Type B pancreatic cell (in vitro differentiated cells): ENCODE measurements around the gene DMWD. TPM values are rescaled to one million over a fixed set of nuclear protein-coding genes. Genes with fewer than 3 reads are reported as not detected.
A peak's percentile ranks its signal among the peaks of the same experiment; 100 is the strongest.

ENCODE experiments used
- DNase-seq: peaks from one replicate; pipeline ENCODE4 v3.0.0; 2021; ENCODE audit warnings: mixed read lengths; ENCODE audit not compliant: unreplicated experiment; ENCODE audit errors: extremely low spot score
- H3K27ac Mint-ChIP-seq: 2 replicates; pipeline ENCODE4 v1.8.0; 2021; ENCODE audit warnings: mild to moderate bottlenecking, mixed read lengths
- H3K27me3 Mint-ChIP-seq: 2 replicates; pipeline ENCODE4 v1.8.0; 2021; ENCODE audit warnings: mixed read lengths
- H3K36me3 Mint-ChIP-seq: 2 replicates; pipeline ENCODE4 v1.8.0; 2021; ENCODE audit warnings: mixed read lengths
- H3K4me1 Mint-ChIP-seq: one replicate; pipeline ENCODE4 v1.8.0; 2021; ENCODE audit warnings: mixed read lengths; ENCODE audit not compliant: unreplicated experiment
- H3K4me3 Mint-ChIP-seq: 2 replicates; pipeline ENCODE4 v1.8.0; 2021; ENCODE audit warnings: mild to moderate bottlenecking, mixed read lengths
- H3K9me3 Mint-ChIP-seq: 2 replicates; pipeline ENCODE4 v1.8.0; 2021; ENCODE audit warnings: mixed read lengths
- total RNA-seq: library from RNA; stranded (reverse); gene quantifications from 2 replicates; pipeline ENCODE4 v1.2.1, GENCODE V29; 2021; ENCODE audit warnings: low replicate concordance
- TF ChIP-seq, protein P1 (sequence below): fragments of 200-600 bp; sonication (generic); conservative IDR thresholded peaks from 2 replicates; pipeline ENCODE4 v1.5.0; 2021; ENCODE audit warnings: antibody characterized with exemption, mild to moderate bottlenecking

Gene DMWD
- total RNA-seq, 1 donor from 2014 or later = 94.0 TPM

DNA sequence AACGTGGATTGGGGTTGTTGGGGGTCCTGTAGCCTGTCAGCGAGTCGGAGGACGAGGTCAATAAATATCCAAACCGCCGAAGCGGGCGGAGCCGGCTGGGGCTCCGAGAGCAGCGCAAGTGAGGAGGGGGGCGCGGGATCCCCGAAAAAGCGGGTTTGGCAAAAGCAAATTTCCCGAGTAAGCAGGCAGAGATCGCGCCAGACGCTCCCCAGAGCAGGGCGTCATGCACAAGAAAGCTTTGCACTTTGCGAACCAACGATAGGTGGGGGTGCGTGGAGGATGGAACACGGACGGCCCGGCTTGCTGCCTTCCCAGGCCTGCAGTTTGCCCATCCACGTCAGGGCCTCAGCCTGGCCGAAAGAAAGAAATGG is 22.8 kb downstream of the DMWD start:
- H3K4me3 Mint-ChIP-seq = peak overlapping the region; percentile 97
- no peaks in the 10 kb centered on the region for H3K9me3 Mint-ChIP-seq
- peaks cover 11% of the 10 kb centered on the region for H3K4me1 Mint-ChIP-seq
- H3K27me3 Mint-ChIP-seq = no peaks in the 10 kb centered on the region
- H3K36me3 Mint-ChIP-seq = no peaks in the 10 kb centered on the region
- DNase-seq = no peak
- TF ChIP-seq, protein P1, sequence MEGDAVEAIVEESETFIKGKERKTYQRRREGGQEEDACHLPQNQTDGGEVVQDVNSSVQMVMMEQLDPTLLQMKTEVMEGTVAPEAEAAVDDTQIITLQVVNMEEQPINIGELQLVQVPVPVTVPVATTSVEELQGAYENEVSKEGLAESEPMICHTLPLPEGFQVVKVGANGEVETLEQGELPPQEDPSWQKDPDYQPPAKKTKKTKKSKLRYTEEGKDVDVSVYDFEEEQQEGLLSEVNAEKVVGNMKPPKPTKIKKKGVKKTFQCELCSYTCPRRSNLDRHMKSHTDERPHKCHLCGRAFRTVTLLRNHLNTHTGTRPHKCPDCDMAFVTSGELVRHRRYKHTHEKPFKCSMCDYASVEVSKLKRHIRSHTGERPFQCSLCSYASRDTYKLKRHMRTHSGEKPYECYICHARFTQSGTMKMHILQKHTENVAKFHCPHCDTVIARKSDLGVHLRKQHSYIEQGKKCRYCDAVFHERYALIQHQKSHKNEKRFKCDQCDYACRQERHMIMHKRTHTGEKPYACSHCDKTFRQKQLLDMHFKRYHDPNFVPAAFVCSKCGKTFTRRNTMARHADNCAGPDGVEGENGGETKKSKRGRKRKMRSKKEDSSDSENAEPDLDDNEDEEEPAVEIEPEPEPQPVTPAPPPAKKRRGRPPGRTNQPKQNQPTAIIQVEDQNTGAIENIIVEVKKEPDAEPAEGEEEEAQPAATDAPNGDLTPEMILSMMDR = no peak
- H3K27ac Mint-ChIP-seq = peak overlapping the region; percentile 98

DNA sequence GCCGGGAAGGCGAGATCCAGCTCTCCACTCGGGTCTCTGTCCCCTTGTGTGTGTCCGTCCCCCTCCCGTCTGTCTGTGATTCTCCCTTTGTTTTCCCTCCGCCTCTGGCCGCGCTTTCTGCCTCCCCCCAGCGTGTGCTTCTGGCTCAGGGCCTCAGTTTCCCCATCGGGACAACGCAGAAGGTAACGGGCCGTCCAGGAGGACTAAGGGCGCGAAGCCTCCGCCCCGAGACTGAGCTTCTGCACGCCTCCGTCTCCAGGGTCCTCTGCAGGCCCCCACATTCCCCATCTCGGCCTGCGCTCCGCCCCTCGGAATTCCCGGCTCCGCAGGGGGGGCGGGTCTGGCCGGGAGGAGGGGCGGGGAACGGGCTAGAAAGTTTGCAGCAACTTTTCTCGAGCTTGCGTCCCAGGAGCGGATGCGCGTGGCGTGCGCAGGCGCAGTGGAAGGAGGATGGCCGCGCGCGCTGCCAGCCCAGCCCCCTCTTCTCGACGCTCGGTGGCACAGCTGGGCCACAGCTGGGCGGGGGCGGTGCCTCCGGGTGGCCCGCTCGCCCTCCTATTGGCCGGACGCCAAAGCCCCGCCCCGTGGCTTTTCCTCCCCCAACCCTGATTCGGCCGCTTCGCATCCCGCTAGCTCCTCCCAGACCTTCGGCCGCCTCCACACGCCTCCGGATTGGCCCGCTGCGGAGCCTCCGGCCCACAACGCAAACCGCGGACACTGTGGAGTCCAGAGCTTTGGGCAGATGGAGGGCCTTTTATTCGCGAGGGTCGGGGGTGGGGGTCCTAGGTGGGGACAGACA is 23.5 kb downstream of the DMWD start, which contains the start of gene SIX5:
Gene SIX5 (minus strand): TSS at position 269 of the 799 bp plus-strand sequence. CDS start 408 bp downstream, outside the sequence.
- TF ChIP-seq, protein P1 = no peak
- no peaks in the 10 kb centered on the region for H3K36me3 Mint-ChIP-seq
- peak within 1 kb of the TSS; percentile 98 for H3K27ac Mint-ChIP-seq
- DNase-seq = peak; percentile 100
- H3K27me3 Mint-ChIP-seq = no peaks in the 10 kb centered on the region
- peak within 1 kb of the TSS; percentile 97 for H3K4me3 Mint-ChIP-seq
- H3K9me3 Mint-ChIP-seq = no peaks in the 10 kb centered on the region
- peaks cover 15% of the 10 kb centered on the region for H3K4me1 Mint-ChIP-seq

DNA sequence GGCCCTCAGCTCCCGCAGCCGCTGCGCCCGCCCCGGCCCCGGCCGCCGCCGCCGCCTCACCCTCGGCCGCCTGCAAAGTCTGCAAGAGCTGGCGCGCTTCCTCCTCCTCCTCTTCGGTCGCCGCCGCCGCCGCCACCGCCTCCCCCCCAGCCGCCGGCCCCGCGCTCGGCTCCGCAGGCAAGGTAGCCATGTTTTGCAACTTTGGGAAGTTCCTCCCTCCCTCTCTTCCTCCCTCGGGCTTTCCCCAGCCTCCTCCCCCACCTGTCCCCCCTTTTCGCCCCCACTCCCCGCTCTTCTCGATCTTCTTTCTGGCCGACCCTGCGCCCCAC is 24.0 kb downstream of the DMWD start:
- H3K4me3 Mint-ChIP-seq = peak overlapping the region; percentile 97
- TF ChIP-seq, protein P1 = no peak
- no peaks in the 10 kb centered on the region for H3K27me3 Mint-ChIP-seq
- H3K36me3 Mint-ChIP-seq = no peaks in the 10 kb centered on the region
- DNase-seq = peak; percentile 80
- H3K4me1 Mint-ChIP-seq = peaks cover 15% of the 10 kb centered on the region
- no peaks in the 10 kb centered on the region for H3K9me3 Mint-ChIP-seq
- peak overlapping the region; percentile 98 for H3K27ac Mint-ChIP-seq

DNA sequence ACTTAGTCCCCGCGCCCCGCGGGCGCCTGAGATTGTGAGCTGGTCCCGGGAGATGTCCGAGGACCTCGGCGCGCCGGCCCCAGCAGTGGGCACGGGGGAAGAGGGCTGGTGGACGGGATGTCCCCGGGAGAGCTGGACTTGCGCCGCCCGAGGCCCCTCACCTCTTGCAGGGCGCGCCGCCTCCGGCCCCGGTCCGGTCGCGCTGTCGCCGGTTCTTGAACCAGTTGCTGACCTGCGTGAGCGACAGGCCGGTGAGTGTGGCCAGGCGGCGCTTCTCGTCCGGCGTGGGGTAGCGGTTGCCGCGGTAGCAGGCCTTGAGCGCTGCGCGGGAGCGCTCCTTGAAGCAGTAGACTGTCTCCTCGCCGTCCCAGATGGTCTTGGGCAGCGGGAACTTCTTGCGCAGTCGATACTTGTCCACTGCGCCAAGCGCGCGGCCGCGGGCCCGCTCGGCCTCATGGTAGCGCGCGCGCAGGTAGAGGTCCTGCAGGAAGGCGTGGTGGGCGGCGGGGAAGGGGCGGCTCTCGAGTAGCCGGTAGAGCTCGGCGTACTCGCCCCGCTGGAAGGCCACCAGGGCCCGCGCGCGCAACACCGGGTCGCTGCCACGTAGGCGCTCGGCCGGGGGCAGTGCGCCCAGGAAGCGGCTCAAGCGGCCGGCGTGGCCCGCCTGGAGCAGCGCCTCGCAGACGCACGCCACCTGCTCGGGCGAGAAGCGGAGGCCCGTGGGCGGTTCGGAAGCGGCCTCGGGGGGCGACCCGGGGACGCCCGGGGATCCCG is 24.6 kb downstream of the DMWD start:
- TF ChIP-seq, protein P1 = no peak
- H3K4me1 Mint-ChIP-seq = peaks cover 15% of the 10 kb centered on the region
- H3K27ac Mint-ChIP-seq = peak overlapping the region; percentile 84
- peak; percentile 84 for DNase-seq
- no peaks in the 10 kb centered on the region for H3K27me3 Mint-ChIP-seq
- H3K36me3 Mint-ChIP-seq = no peaks in the 10 kb centered on the region
- no peaks in the 10 kb centered on the region for H3K9me3 Mint-ChIP-seq
- peak overlapping the region; percentile 91 for H3K4me3 Mint-ChIP-seq

DNA sequence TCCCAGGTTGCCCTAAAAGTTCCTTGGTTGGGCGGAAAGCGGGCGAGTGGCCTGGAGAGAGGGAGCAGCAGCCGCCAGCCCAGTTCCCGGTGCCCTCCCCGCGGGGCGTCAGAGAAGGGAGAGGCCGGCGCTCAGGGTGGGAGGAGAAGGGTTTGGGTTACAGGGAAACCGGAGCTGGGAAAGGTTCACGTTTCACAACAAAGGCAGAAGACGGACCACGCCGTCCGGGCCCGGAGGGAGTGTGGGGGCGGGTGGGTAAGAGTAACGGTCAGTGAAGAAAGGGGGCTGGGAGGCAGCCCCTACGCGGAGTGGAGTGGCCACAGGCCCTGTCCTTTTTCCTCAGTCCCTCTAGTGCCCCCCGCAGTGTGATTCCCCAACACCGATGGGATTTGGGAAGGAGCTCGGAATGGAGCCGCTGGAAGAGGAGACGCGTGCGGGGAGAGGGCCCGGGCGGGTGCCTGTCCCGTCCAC is 25.2 kb downstream of the DMWD start:
- peak; percentile 82 for DNase-seq
- Mint-ChIP-seq H3K27ac (peak overlapping the region; percentile 84), H3K27me3 (no peaks in the 10 kb centered on the region), H3K4me1 (peaks cover 15% of the 10 kb centered on the region), H3K36me3 (no peaks in the 10 kb centered on the region), H3K4me3 (peak overlapping the region; percentile 91), H3K9me3 (no peaks in the 10 kb centered on the region)
- TF ChIP-seq, protein P1 = no peak
